ENCODE measurements around the gene ANGPTL2. TPM values are rescaled to one million over a fixed set of nuclear protein-coding genes. Genes with fewer than 3 reads are reported as not detected.
"Not testable (repeated sequence)": the region's sequence is repeated elsewhere in the genome, so short reads cannot be mapped to it uniquely, and the experiment has no call there.

ANGPTL2 gene
- total RNA-seq, 2 experiments from 2014 or later: not detected

DNA sequence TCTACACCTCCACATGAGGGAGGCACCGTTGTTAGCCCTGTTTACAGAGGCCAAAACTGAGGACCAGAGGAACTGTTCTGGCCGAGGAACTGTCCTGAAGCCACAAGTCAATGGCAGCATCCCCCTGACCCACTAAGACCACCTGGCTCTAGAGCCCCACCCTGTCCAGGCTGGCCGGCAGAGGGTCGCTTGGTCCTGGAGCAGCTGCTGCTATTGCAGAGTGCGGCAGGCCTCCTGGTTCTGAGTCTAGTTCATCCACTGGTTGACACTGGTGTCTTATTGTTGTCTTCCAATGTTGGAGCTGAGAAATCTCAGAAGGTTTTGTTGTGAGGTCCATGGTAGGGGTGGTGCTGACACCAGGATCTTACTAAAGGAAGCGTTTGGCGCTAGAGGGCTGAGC is 26.6 kb upstream of the ANGPTL2 start:
- Mint-ChIP-seq H3K9me3 (peaks cover 3% of the 10 kb centered on the region), H3K27ac (no peak overlapping the region), H3K36me3 (ENCODE audit: low read depth) (peaks cover 2% of the 10 kb centered on the region), H3K4me1 (ENCODE audit: low read depth) (no peaks in the 10 kb centered on the region), H3K27me3 (no peaks in the 10 kb centered on the region), H3K4me3 (no peak overlapping the region)
- intact Hi-C loops (cut with micrococcal nuclease): no loop called here
- ATAC-seq: no peak
- ChIA-PET CTCF (interaction anchor here (2.1 kb wide), 1 partner anchor 11 kb away, joined by 6 read pairs; no protein-coding TSS in a partner anchor), POLR2A (no interaction called here)
- TF ChIP-seq, protein P1, sequence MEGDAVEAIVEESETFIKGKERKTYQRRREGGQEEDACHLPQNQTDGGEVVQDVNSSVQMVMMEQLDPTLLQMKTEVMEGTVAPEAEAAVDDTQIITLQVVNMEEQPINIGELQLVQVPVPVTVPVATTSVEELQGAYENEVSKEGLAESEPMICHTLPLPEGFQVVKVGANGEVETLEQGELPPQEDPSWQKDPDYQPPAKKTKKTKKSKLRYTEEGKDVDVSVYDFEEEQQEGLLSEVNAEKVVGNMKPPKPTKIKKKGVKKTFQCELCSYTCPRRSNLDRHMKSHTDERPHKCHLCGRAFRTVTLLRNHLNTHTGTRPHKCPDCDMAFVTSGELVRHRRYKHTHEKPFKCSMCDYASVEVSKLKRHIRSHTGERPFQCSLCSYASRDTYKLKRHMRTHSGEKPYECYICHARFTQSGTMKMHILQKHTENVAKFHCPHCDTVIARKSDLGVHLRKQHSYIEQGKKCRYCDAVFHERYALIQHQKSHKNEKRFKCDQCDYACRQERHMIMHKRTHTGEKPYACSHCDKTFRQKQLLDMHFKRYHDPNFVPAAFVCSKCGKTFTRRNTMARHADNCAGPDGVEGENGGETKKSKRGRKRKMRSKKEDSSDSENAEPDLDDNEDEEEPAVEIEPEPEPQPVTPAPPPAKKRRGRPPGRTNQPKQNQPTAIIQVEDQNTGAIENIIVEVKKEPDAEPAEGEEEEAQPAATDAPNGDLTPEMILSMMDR (IDR thresholded peaks at IDR 0.05): no peak
- DNase-seq: no peak

DNA sequence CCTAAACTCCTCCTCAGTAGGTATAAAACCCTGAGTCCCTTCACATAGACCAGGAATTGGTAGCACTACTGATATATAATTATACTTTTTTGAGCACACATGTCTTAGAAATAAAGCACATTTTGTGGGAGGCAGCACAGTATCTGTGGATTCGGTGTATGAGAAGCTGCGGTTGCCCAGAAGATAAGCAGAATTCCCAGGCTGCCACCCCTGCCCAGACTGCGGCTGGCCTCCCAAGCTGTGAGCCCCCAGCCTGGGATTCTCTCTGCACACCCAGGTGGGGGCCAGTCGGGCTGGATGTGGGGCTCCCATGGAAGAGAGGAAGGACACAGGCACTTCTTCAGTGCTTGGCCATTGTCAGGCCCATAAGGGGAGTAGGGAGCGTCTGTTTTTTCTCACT is 25.6 kb upstream of the ANGPTL2 start:
- Mint-ChIP-seq H3K36me3 (ENCODE audit: low read depth) (peaks cover 2% of the 10 kb centered on the region), H3K27ac (no peak overlapping the region), H3K4me3 (no peak overlapping the region), H3K9me3 (peaks cover 3% of the 10 kb centered on the region), H3K4me1 (ENCODE audit: low read depth) (no peaks in the 10 kb centered on the region), H3K27me3 (no peaks in the 10 kb centered on the region)
- TF ChIP-seq, protein P1 (IDR thresholded peaks at IDR 0.05): no peak
- ChIA-PET CTCF (interaction anchor here (1.8 kb wide), 1 partner anchor 51 kb away, joined by 4 read pairs; no protein-coding TSS in a partner anchor), POLR2A (no interaction called here)
- ATAC-seq (no peak), DNase-seq (no peak)
- intact Hi-C loops (cut with micrococcal nuclease): no loop called here

DNA sequence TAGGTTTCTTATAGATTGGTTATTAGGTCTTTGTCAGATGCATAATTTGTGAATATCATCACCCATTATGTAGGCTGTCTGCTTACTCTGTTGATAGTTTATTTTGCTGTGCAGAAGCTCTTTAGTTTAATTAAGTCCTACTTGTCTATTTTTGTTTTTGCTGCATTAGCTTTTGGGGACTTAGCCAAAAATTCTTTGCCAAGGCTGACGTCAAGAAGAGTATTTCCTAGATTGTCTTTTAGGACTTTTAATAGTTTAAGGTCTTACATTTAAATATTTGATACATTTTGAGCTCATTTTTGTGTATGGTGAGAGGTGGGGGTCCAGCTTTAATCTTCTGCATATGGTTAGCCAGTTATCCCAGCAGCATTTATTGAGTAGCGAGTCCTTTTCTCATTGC is 24.8 kb upstream of the ANGPTL2 start:
- H3K4me3 Mint-ChIP-seq: no peak overlapping the region
- no peak overlapping the region for H3K27ac Mint-ChIP-seq
- peaks cover 3% of the 10 kb centered on the region for H3K9me3 Mint-ChIP-seq
- intact Hi-C loops (cut with micrococcal nuclease): no loop called here
- no peaks in the 10 kb centered on the region for H3K27me3 Mint-ChIP-seq
- TF ChIP-seq, protein P1 (IDR thresholded peaks at IDR 0.05): no peak
- ATAC-seq (no peak), DNase-seq (no peak)
- ChIA-PET CTCF (interaction anchor here (1.4 to 1.8 kb wide), 2 partner anchors 52 to 182 kb away, joined by 4 read pairs; no protein-coding TSS in a partner anchor), POLR2A (no interaction called here)
- H3K4me1 Mint-ChIP-seq (ENCODE audit: low read depth): no peaks in the 10 kb centered on the region
- peaks cover 2% of the 10 kb centered on the region for H3K36me3 Mint-ChIP-seq (ENCODE audit: low read depth)

DNA sequence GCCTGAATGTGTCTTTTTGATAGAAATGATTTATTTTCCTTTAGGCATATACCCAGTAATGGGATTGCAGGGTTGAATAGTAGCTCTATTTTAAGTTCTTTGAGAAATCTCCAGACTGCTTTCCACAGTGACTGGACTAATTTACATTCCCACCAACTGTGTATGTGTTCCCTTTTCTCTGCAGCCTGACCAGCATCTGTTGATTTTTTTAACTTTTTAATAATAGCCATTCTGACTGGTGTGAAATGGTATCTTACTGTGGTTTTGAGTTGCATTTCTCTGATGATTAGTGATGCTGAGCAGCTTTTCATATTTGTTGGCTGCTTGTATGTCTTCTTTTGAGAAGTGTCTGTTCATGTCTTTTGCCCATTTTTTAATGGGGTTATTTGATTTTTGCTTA is 24.4 kb upstream of the ANGPTL2 start:
- ATAC-seq; intact Hi-C loops (cut with micrococcal nuclease); H3K27ac Mint-ChIP-seq; DNase-seq; H3K4me1 Mint-ChIP-seq (ENCODE audit: low read depth); H3K4me3 Mint-ChIP-seq; H3K36me3 Mint-ChIP-seq (ENCODE audit: low read depth); H3K27me3 Mint-ChIP-seq; H3K9me3 Mint-ChIP-seq; POLR2A ChIA-PET: not testable (repeated sequence)
- CTCF ChIA-PET: interaction anchor here (1.4 to 1.8 kb wide), 2 partner anchors 52 to 182 kb away, joined by 4 read pairs; no protein-coding TSS in a partner anchor

DNA sequence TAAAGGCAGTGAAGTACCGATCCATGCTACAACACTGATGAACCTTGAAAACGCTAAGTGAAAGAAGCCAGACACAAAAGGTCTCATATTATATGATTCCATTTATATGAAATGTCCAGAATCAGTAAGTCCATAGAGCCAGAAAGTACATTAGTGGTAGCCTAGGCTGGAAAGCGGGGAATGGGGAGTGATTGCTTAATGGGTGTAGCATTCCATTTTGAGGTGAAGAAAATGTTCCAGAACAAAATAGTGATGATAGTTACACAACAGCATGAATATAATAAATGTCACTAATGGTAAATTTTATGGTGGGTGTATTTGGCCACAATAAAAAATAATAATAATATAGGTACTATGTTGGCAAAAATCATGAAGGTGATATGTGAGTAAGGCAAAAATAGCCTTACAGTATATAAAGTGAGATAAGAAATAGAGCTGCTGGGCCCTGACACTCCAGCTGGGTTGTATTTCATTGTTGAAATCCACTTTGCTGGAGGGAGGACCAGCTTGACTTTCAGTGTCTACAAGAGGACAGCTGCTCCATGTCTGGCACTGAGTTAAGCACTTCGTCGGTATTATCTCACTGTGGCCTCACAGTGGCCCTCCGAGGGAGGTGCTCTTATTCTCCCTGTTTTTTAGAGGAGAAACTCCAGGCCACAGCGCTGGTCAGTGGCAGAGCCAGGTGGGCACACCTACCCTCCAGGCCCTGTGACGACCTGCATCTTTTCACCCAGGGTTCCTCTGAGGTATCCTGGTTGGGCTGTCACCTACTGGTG is 22.4 kb upstream of the ANGPTL2 start:
- H3K27ac Mint-ChIP-seq: no peak overlapping the region
- POLR2A ChIA-PET: no interaction called here
- TF ChIP-seq, protein P1 (IDR thresholded peaks at IDR 0.05): no peak
- peaks cover 2% of the 10 kb centered on the region for H3K36me3 Mint-ChIP-seq (ENCODE audit: low read depth)
- no peak overlapping the region for H3K4me3 Mint-ChIP-seq
- H3K4me1 Mint-ChIP-seq (ENCODE audit: low read depth): no peaks in the 10 kb centered on the region
- DNase-seq (no peak), ATAC-seq (no peak)
- no peaks in the 10 kb centered on the region for H3K27me3 Mint-ChIP-seq
- CTCF ChIA-PET: no interaction called here
- peaks cover 3% of the 10 kb centered on the region for H3K9me3 Mint-ChIP-seq
- intact Hi-C loops (cut with micrococcal nuclease): no loop called here
